Gastrocnemius medialis (tissue), 4 donors: Measurements from ENCODE around the gene TCP1. TPM values are rescaled to one million over a fixed set of nuclear protein-coding genes. Genes with fewer than 3 reads are reported as not detected.

Experiments
- ATAC-seq, 2 donors: fragments of 150-250 bp; one replicate each; pipeline ENCODE4 v1.9.1; 2016
- DNase-seq, 2 donors: peaks; one replicate each; pipeline ENCODE4 v3.0.0-alpha.2; 2019
- H3K27ac ChIP-seq, 4 donors: fragments of 200-600 bp; sonication (generic); 1 replicate in 1 of 4; 2 replicates in 3 of 4; pipeline ENCODE4 v1.5.1; 2016 to 2018; ENCODE audit warnings: mild to moderate bottlenecking in 2 of 4, moderate library complexity in 1 of 4
- H3K27me3 ChIP-seq, 3 donors: fragments of 200-600 bp; sonication (generic) in 2 of 3; 1 replicate in 1 of 3; 2 replicates in 2 of 3; pipeline versions ENCODE4 v1.5.1 to v1.6.0; 2016 to 2019; ENCODE audit warnings: mild to moderate bottlenecking in 1 of 3, moderate library complexity in 1 of 3
- H3K36me3 ChIP-seq, 2 donors: fragments of 200-600 bp; sonication (generic) in 1 of 2; one replicate each; pipeline ENCODE4 v1.5.1; 2017 to 2018
- H3K4me1 ChIP-seq, 2 donors: fragments of 200-600 bp; sonication (generic) in 1 of 2; one replicate each; pipeline ENCODE4 v1.5.1; 2016 to 2017; ENCODE audit warnings: mild to moderate bottlenecking in 2 of 2
- H3K4me3 ChIP-seq, 4 donors: fragments of 200-600 bp; sonication (generic) in 3 of 4; 1 replicate in 1 of 4; 2 replicates in 3 of 4; pipeline ENCODE4 v1.5.1; 2016 to 2019; ENCODE audit warnings: mild to moderate bottlenecking in 2 of 4
- H3K9me3 ChIP-seq, 3 donors: fragments of 200-600 bp; sonication (generic) in 2 of 3; 1 replicate in 1 of 3; 2 replicates in 2 of 3; pipeline ENCODE4 v1.5.1; 2016 to 2019
- POLR2A ChIP-seq, 2 donors: fragments of 450-650 bp; IDR thresholded peaks; one replicate each; pipeline ENCODE4 v1.6.1; 2017; ENCODE audit warnings: antibody characterized with exemption in 2 of 2, mild to moderate bottlenecking in 2 of 2, moderate library complexity in 2 of 2
- in situ Hi-C, 4 donors: fragments of 200-750 bp; cut with MboI; loops; one replicate each; pipeline versions ENCODE4 v1.15.0 to v1.8.0; 2017; ENCODE audit warnings: low sequenced_read_pairs in 4 of 4
- intact Hi-C: fragments of 100-400 bp; cut with DNase I; formaldehyde crosslinking; loops from one replicate; pipeline ENCODE4 v1.15.1; 2023; ENCODE audit warnings: low total_unique reads
- total RNA-seq, 4 donors: library from RNA; depleted of rRNA; stranded (reverse); fragments of >200 nt; gene quantifications; one replicate each; pipeline versions ENCODE4 v1.1.0 to v1.2.3, GENCODE V29; 2016
- TF ChIP-seq, protein P1 (sequence below), 5 experiments: fragments of 450-650 bp in 3 of 5; fragments of 200-600 bp in 2 of 5; sonication (generic) in 2 of 5; IDR thresholded peaks in 4 of 5; conservative IDR thresholded peaks in 1 of 5; 1 replicate in 4 of 5; 2 replicates in 1 of 5; pipeline ENCODE4 v1.5.1; 2016 to 2019; ENCODE audit warnings: antibody characterized with exemption in 5 of 5, mild to moderate bottlenecking in 3 of 5, moderate library complexity in 3 of 5

TCP1 gene
- total RNA-seq, 4 donors from 2014 or later = 135 to 256 (median 166) TPM

DNA sequence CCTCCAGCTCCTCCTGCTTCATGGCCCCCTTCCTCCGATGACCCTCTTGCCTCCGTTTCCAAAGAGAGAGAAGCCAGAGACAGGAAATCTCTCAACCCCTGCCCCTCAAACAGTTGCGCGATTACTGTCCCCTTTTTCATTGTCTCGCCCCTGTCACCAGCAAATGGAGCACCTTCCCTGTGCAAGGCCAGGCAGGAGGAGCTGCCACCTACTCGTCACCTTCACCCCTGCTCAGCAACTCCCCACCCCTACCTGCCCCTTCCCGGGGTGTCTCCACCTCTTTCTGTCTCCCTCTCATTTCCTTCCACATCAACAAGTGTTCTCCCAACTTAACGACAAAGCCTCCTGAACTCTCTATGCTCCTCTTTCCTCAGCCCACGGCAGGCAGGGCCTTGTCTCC, 24.4 kb upstream of the TCP1 start:
- in situ Hi-C loops = no loop called here
- H3K4me3 ChIP-seq = no peak overlapping the region
- H3K36me3 ChIP-seq = no peaks in the 10 kb centered on the region
- DNase-seq (no peak), ATAC-seq (no peak)
- H3K27ac ChIP-seq = no peak overlapping the region
- no peaks in the 10 kb centered on the region for H3K27me3 ChIP-seq
- TF ChIP-seq, protein P1, sequence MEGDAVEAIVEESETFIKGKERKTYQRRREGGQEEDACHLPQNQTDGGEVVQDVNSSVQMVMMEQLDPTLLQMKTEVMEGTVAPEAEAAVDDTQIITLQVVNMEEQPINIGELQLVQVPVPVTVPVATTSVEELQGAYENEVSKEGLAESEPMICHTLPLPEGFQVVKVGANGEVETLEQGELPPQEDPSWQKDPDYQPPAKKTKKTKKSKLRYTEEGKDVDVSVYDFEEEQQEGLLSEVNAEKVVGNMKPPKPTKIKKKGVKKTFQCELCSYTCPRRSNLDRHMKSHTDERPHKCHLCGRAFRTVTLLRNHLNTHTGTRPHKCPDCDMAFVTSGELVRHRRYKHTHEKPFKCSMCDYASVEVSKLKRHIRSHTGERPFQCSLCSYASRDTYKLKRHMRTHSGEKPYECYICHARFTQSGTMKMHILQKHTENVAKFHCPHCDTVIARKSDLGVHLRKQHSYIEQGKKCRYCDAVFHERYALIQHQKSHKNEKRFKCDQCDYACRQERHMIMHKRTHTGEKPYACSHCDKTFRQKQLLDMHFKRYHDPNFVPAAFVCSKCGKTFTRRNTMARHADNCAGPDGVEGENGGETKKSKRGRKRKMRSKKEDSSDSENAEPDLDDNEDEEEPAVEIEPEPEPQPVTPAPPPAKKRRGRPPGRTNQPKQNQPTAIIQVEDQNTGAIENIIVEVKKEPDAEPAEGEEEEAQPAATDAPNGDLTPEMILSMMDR (IDR thresholded peaks at IDR 0.05 in 4 of 5, conservative IDR thresholded peaks at IDR 0.05 in 1 of 5) = no peak
- TF ChIP-seq POLR2A (IDR thresholded peaks at IDR 0.05) = no peak
- intact Hi-C loops = no loop called here
- no peaks in the 10 kb centered on the region for H3K4me1 ChIP-seq
- H3K9me3 ChIP-seq = no peaks in the 10 kb centered on the region

GRCh38 chr6:159809149-159809548, 19.7 kb upstream of the TCP1 start:
- ATAC-seq = no peak
- H3K27ac ChIP-seq = no peak overlapping the region
- H3K9me3 ChIP-seq = no peaks in the 10 kb centered on the region
- no peaks in the 10 kb centered on the region for H3K4me1 ChIP-seq
- H3K4me3 ChIP-seq = no peak overlapping the region
- in situ Hi-C loops (no loop called here), intact Hi-C loops (no loop called here)
- no peak for DNase-seq
- no peaks in the 10 kb centered on the region for H3K36me3 ChIP-seq
- TF ChIP-seq, protein P1 (IDR thresholded peaks at IDR 0.05 in 4 of 5, conservative IDR thresholded peaks at IDR 0.05 in 1 of 5) = no peak
- no peak for TF ChIP-seq POLR2A (IDR thresholded peaks at IDR 0.05)
- no peaks in the 10 kb centered on the region for H3K27me3 ChIP-seq

DNA sequence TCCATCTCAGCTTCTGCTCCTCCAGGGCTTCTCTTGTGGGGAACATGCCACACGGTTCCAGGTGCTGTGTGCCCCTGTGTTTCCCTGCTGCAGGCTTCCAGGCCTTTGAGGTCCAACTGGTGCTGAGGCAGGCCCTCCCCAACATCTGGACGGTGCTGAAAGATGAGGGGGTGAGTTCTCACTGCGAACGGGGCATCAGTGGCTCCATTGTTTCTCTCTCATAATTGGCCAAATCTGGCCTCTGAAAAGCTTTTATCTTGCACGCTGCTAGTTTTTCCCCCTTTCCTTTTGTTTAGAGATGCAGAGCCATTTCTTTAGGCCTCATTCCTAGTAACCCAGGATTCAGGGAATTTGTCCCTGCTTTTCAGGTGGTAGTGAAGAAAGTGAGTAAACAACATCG, 19.2 kb upstream of the TCP1 start:
- TF ChIP-seq, protein P1 (IDR thresholded peaks at IDR 0.05 in 4 of 5, conservative IDR thresholded peaks at IDR 0.05 in 1 of 5) = no peak
- TF ChIP-seq POLR2A (IDR thresholded peaks at IDR 0.05) = no peak
- H3K27me3 ChIP-seq = no peaks in the 10 kb centered on the region
- no peaks in the 10 kb centered on the region for H3K9me3 ChIP-seq
- intact Hi-C loops = no loop called here
- ATAC-seq (no peak), DNase-seq (no peak)
- no peak overlapping the region for H3K4me3 ChIP-seq
- in situ Hi-C loops = no loop called here
- no peaks in the 10 kb centered on the region for H3K4me1 ChIP-seq
- no peaks in the 10 kb centered on the region for H3K36me3 ChIP-seq
- no peak overlapping the region for H3K27ac ChIP-seq

- ATAC-seq = no peak
- Histone ChIP-seq H3K36me3 (no peaks in the 10 kb centered on the region), H3K4me1 (no peaks in the 10 kb centered on the region), H3K4me3 (no peak overlapping the region), H3K27me3 (no peaks in the 10 kb centered on the region), H3K27ac (no peak overlapping the region), H3K9me3 (no peaks in the 10 kb centered on the region)
- no peak for DNase-seq
- intact Hi-C loops = no loop called here
- TF ChIP-seq, protein P1 (IDR thresholded peaks at IDR 0.05 in 4 of 5, conservative IDR thresholded peaks at IDR 0.05 in 1 of 5) = no peak
- TF ChIP-seq POLR2A (IDR thresholded peaks at IDR 0.05) = no peak
- in situ Hi-C loops = no loop called here
Observed at GRCh38 chr6:159807150-159807858, 17.9 kb upstream of the TCP1 start.

DNA sequence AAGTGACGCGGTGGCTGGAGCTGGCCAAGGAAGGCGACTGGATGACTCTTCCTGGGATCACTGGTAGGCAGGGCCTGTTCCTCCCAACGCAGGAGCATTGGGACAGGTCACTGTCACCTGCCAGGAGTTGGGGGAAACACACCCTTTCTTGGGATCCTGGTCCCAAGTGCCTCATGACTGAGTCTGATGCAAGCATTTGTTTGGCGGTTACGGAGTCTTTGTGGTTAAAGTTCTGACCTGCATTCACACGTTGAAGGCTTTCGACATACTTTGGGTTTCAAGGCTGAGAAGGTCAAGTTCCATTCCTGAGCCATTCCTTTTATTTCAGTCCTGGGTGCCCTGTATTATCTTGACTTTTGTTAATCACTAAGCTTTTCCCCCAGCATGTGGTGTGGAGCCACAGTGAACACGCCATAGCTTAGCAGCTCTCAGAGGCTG, 16.6 kb upstream of the TCP1 start:
- in situ Hi-C loops = no loop called here
- intact Hi-C loops = no loop called here
- H3K9me3 ChIP-seq = no peaks in the 10 kb centered on the region
- H3K27ac ChIP-seq = no peak overlapping the region
- no peak overlapping the region for H3K4me3 ChIP-seq
- ATAC-seq (no peak), DNase-seq (no peak)
- TF ChIP-seq, protein P1 (IDR thresholded peaks at IDR 0.05 in 4 of 5, conservative IDR thresholded peaks at IDR 0.05 in 1 of 5) = no peak
- TF ChIP-seq POLR2A (IDR thresholded peaks at IDR 0.05) = no peak
- no peaks in the 10 kb centered on the region for H3K36me3 ChIP-seq
- no peaks in the 10 kb centered on the region for H3K27me3 ChIP-seq
- no peaks in the 10 kb centered on the region for H3K4me1 ChIP-seq
